ENCODE data around the gene CCND1. TPM values are rescaled to one million over a fixed set of nuclear protein-coding genes. Genes with fewer than 3 reads are reported as not detected.
"Not testable (repeated sequence)": the region's sequence is repeated elsewhere in the genome, so short reads cannot be mapped to it uniquely, and the experiment has no call there.

Gene CCND1
- total RNA-seq, 1 experiment from 2014 or later: 346 TPM

DNA sequence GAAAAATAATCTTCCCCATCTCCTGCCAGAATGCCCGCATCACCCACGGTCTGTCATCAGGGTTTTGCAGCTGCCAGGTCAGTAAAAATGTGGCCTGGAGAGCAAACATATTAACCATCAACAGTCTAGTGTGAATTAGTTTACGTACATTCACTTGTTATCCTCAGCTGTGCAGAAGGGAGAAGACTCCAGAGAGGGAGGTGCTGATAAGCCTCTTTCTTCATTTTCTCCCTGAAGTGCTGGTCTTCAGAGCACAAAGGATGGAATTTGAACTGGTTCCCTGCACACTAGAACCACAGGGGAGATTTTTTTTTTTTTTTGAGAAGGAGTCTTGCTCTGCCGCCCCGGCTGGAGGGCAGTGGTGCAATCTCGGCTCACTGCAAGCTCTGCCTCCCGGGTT is 54.6 kb downstream of the CCND1 start:
- H3K4me1 ChIP-seq (replicated peaks; ENCODE audit: insufficient read depth): peaks cover 51% of the 10 kb centered on the region
- peak in 1 of 2 experiments; percentile 9 for DNase-seq
- no peak for TF ChIP-seq EZH2 (IDR thresholded peaks at IDR 0.05; ENCODE audit: low read depth)
- TF ChIP-seq, protein P1, sequence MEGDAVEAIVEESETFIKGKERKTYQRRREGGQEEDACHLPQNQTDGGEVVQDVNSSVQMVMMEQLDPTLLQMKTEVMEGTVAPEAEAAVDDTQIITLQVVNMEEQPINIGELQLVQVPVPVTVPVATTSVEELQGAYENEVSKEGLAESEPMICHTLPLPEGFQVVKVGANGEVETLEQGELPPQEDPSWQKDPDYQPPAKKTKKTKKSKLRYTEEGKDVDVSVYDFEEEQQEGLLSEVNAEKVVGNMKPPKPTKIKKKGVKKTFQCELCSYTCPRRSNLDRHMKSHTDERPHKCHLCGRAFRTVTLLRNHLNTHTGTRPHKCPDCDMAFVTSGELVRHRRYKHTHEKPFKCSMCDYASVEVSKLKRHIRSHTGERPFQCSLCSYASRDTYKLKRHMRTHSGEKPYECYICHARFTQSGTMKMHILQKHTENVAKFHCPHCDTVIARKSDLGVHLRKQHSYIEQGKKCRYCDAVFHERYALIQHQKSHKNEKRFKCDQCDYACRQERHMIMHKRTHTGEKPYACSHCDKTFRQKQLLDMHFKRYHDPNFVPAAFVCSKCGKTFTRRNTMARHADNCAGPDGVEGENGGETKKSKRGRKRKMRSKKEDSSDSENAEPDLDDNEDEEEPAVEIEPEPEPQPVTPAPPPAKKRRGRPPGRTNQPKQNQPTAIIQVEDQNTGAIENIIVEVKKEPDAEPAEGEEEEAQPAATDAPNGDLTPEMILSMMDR (conservative IDR thresholded peaks at IDR 0.05): no peak
- H4K20me1 ChIP-seq (ENCODE audit: insufficient read depth): no peaks in the 10 kb centered on the region
- H3K4me3 ChIP-seq: no peak overlapping the region
- peaks cover 27% of the 10 kb centered on the region for H3F3A ChIP-seq (ENCODE audit: insufficient read depth, low read depth)
- ChIA-PET CTCF (no interaction called here), POLR2A (ENCODE audit: unreplicated experiment) (interaction anchor here (0.6 kb wide), 1 partner anchor 687 kb away, joined by 3 read pairs; no protein-coding TSS in a partner anchor)
- H3K36me3 ChIP-seq (ENCODE audit: low read depth): no peaks in the 10 kb centered on the region
- BruUV-seq (replicated peaks): no TSS peak
- H3K27ac ChIP-seq: no peak overlapping the region
- H3K9me3 ChIP-seq (ENCODE audit: insufficient read depth, low read depth): peaks cover 6% of the 10 kb centered on the region; the same call in 1 of the 2 replicates
- no peaks in the 10 kb centered on the region for H3K79me2 ChIP-seq (ENCODE audit: low read depth)
- H3K27me3 ChIP-seq (ENCODE audit: insufficient read depth, low read depth): no peaks in the 10 kb centered on the region
- no peak overlapping the region for H2AFZ ChIP-seq
- no peaks in the 10 kb centered on the region for H3K9me2 ChIP-seq (ENCODE audit: insufficient read depth)
- H3K4me2 ChIP-seq: no peak overlapping the region
- intact Hi-C loops (cut with micrococcal nuclease; ENCODE audit: unreplicated experiment): no loop called here

DNA sequence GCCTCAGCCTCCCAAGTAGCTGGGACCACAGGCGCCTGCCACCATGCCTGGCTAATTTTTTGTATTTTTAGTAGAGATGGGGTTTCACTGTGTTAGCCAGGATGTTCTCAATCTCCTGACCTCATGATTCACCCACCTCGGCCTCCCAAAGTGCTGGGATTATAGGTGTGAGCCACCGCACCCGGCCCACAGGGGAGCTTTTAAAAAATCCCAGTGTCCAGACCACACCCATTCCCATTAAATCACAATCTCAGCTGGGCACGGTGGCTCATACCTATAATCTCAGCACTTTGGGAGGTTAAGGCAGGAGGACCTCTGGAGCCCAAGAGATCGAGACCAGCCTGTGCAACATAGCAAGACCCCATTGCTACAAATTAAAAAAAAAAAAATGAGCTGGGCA is 55.0 kb downstream of the CCND1 start:
- POLR2A ChIA-PET (ENCODE audit: unreplicated experiment); H3K27me3 ChIP-seq (ENCODE audit: insufficient read depth, low read depth); intact Hi-C loops (cut with micrococcal nuclease; ENCODE audit: unreplicated experiment); H3K9me3 ChIP-seq (ENCODE audit: insufficient read depth, low read depth); H4K20me1 ChIP-seq (ENCODE audit: insufficient read depth); H3K27ac ChIP-seq; H3K9me2 ChIP-seq (ENCODE audit: insufficient read depth); H2AFZ ChIP-seq; H3K4me3 ChIP-seq; H3K79me2 ChIP-seq (ENCODE audit: low read depth); BruUV-seq (replicated peaks); CTCF ChIA-PET; H3K36me3 ChIP-seq (ENCODE audit: low read depth); H3K4me2 ChIP-seq: not testable (repeated sequence)
- DNase-seq: peak in 1 of 2 experiments; percentile 31
- Histone ChIP-seq H3K4me1 (replicated peaks; ENCODE audit: insufficient read depth) (peaks cover 51% of the 10 kb centered on the region), H3F3A (ENCODE audit: insufficient read depth, low read depth) (peaks cover 27% of the 10 kb centered on the region)

DNA sequence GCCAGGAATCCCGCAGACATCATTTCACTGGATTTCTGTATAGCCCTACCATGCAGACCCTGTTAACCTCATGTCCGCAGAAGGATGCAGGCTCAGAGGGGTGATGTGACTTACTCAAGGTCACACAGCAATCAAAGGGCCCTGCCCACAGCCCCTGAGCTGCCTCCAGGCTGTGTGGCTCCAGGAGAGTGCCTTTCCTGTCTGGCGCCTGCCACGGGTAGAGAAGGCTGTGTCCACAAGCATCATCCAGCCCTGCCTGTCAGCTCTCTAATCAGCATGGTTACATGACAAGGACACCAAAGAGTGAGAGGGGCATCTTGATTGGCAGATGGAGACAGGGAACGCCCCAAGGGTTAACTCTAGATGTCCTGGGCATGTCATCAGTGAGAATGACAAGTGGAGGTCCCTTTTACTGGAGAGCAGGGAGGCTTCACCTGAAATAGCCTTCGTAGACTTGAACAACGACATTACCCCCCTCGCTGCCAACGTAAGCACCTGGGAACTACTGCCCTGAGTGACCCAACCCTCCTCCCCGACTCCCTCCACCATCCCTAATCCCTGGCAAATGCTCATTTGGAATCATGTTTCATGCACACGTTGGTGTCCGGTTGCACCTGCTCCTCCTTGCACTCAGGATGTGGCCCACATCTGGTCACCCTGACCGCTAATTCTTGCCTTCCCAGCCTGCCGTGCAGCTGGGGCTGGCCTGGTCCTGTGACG is 56.0 kb downstream of the CCND1 start:
- Histone ChIP-seq H4K20me1 (ENCODE audit: insufficient read depth) (no peaks in the 10 kb centered on the region), H3K9me2 (ENCODE audit: insufficient read depth) (no peaks in the 10 kb centered on the region), H3K79me2 (ENCODE audit: low read depth) (no peaks in the 10 kb centered on the region), H3K4me2 (no peak overlapping the region), H3K4me3 (no peak overlapping the region), H3F3A (ENCODE audit: insufficient read depth, low read depth) (peaks cover 24% of the 10 kb centered on the region), H3K36me3 (ENCODE audit: low read depth) (no peaks in the 10 kb centered on the region), H3K9me3 (ENCODE audit: insufficient read depth, low read depth) (peaks cover 6% of the 10 kb centered on the region; the same call in 1 of the 2 replicates), H3K27me3 (ENCODE audit: insufficient read depth, low read depth) (no peaks in the 10 kb centered on the region), H3K27ac (no peak overlapping the region), H2AFZ (no peak overlapping the region), H3K4me1 (replicated peaks; ENCODE audit: insufficient read depth) (peaks cover 48% of the 10 kb centered on the region)
- DNase-seq: peak; percentile 34 to 53
- TF ChIP-seq, protein P1 (conservative IDR thresholded peaks at IDR 0.05): no peak
- no peak for TF ChIP-seq EZH2 (IDR thresholded peaks at IDR 0.05; ENCODE audit: low read depth)
- intact Hi-C loops (cut with micrococcal nuclease; ENCODE audit: unreplicated experiment): no loop called here
- POLR2A ChIA-PET (ENCODE audit: unreplicated experiment): interaction anchor here (0.6 kb wide), 1 partner anchor 140 kb away, joined by 3 read pairs; no protein-coding TSS in a partner anchor
- BruUV-seq (replicated peaks): no TSS peak
- CTCF ChIA-PET: no interaction called here

Data from PC-9 (cell line).